HG03175 (cell line): Measurements from ENCODE around the gene PRAMEF7.
"Not testable (repeated sequence)": the region's sequence is repeated elsewhere in the genome, so short reads cannot be mapped to it uniquely, and the experiment has no call there.

ENCODE experiments used
- ATAC-seq: cut with Tn5 transposase; IDR thresholded peaks from one replicate; pipeline ENCODE4 v1.9.1; 2021; ENCODE audit warnings: mild to moderate bottlenecking, moderate library complexity; ENCODE audit not compliant: unreplicated experiment

Gene PRAMEF7

DNA sequence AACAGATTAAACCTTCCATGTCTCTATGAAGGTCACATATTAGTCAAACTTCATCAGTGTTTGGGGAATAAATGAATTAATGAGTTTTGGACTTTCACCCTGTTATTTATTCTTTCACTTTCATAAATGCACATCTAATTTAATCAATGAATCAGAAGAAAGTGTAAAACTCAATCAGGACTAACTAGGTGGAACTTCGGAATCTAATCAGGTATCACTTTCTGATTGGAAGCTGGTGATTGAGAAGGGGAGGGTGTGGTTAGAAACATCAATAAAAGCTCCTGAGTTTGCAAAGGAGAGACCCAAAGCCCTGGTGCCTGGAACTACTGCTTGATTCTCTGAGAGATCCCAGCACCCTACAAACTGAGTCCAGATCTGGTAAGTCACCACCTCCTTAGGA is at the start of gene PRAMEF7:
Gene PRAMEF7, plus strand, starts transcription at position 301 of the 400 bp plus-strand sequence. CDS start 1,083 bp downstream, outside the sequence.
- not testable (repeated sequence) for ATAC-seq

- ATAC-seq = not testable (repeated sequence)
These were observed 38.0 kb upstream of the PRAMEF7 start for GRCh38 chr1:12878453-12878852.

DNA sequence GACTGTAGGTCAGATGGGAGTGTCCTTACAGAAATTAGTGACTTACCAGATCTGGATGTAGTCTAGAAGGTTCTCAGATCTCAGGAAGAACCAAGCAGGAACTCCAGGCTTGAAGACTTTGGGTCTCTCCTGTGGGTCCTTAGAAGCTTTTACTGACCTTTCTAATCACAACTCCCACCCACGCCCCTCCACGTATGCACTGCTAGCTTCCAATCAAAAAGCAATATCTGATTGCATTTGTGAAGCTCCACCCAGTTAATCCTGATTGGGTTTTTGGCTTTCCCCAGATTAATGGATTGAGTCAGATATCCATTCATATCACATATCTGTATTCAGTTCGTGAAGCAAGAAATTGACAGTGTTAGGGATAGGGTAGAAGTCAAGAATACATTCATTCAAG is 30.3 kb upstream of the PRAMEF7 start, which contains the start of gene PRAMEF4:
Gene PRAMEF4, minus strand, starts transcription at position 101 of the 400 bp plus-strand sequence. CDS start 2,807 bp downstream, outside the sequence.
- not testable (repeated sequence) for ATAC-seq

DNA sequence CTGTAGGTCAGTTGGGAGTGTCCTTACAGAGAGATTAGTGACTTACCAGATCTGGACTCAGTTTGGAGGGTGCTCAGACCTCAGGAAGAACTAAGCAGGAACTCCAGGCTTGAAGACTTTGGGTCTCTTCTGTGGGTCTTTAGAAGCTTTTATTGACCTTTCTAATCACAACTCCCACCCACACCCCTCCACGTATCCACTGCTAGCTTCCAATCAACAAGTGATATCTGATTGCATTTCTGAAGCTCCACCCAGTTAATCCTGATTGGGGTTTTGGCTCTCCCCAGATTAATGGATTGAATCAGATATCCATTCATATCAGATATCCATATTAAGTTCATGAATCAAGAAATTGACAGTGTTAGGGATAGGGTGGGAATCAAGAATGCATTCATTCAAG is 18.2 kb upstream of the PRAMEF7 start, which contains the start of gene PRAMEF10:
Gene PRAMEF10, minus strand, starts transcription at position 101 of the 400 bp plus-strand sequence. CDS start 2,423 bp downstream, outside the sequence.
- not testable (repeated sequence) for ATAC-seq

DNA sequence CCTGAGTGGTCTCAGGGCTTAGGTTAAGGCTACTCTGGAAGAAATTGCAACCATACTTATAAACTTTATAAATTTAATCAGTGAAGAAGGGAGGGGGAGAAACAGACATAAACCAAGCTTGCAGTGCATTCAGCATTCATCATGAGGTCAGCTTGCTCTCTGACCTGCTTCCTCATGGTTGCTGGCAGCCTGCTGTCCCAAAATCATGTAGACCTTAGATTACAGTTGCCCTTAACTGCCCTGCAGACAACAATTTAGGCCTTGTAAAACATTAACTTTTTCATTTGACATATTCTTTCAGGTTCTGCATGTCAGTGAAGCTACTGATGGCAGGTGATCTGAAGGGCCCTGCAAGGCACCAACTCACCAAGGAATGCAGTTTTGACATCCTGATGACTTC is 17.2 kb upstream of the PRAMEF7 start:
- not testable (repeated sequence) for ATAC-seq

GRCh38 chr1:12903793-12904572 is 12.4 kb upstream of the PRAMEF7 start:
- ATAC-seq = not testable (repeated sequence)

- not testable (repeated sequence) for ATAC-seq
These were observed 5.3 kb downstream of the PRAMEF7 start for GRCh38 chr1:12921749-12922148.

DNA sequence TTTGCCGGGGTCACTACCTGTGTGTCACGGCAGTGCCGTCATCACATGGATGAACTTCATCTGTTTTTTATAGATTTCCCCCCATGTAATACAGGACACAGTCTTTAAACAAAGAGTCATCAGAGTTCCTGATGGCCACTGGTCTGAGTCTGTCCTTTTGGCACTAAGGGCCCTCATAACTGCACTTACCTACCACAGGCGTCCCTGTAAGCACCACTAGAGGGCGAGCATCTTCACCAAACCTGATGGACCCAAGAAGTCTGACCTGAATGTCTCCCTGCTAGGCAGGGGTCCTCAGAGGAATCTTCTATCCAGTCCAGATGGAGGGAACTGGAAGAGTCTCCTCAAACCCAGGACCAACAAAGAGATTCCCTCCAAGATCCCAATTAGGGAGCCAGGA is 8.0 kb downstream of the PRAMEF7 start:
- not testable (repeated sequence) for ATAC-seq

GRCh38 chr1:12947480-12947879 is 31.1 kb downstream of the PRAMEF7 start, which contains the start of gene PRAMEF6:
Gene PRAMEF6 (minus strand): TSS chr1:12947580. CDS start chr1:12942518, 5,062 bp downstream.
- ATAC-seq = not testable (repeated sequence)
